Measurements from ENCODE around the gene DIPK1C. TPM values are rescaled to one million over a fixed set of nuclear protein-coding genes. Genes with fewer than 3 reads are reported as not detected.

Gene DIPK1C
- polyA plus RNA-seq, 2 donors: 0.02 TPM; not detected in 1

GRCh38 chr18:74473976-74474640 lies 17.0 kb upstream of the DIPK1C start:
- H3K9me3 ChIP-seq (ENCODE audit: control insufficient read depth in 2 of 2, insufficient read depth in 1 of 2, low read depth in 1 of 2, low read length in 1 of 2): no peaks in the 10 kb centered on the region
- H3K4me3 ChIP-seq (ENCODE audit: low read depth in 1 of 2, low read length in 2 of 2): no peak overlapping the region
- no peaks in the 10 kb centered on the region for H3K27me3 ChIP-seq (ENCODE audit: control insufficient read depth in 1 of 2, insufficient read depth in 2 of 2, low read length in 2 of 2)
- H3K36me3 ChIP-seq (ENCODE audit: control insufficient read depth in 2 of 2, insufficient read depth in 2 of 2, low read length in 1 of 2): no peaks in the 10 kb centered on the region
- H3K4me1 ChIP-seq (ENCODE audit: control insufficient read depth in 2 of 2, insufficient read depth in 2 of 2, low read length in 1 of 2): no peaks in the 10 kb centered on the region
- no peak overlapping the region for H3K27ac ChIP-seq (ENCODE audit: low read depth in 2 of 2, low read length in 1 of 2)
- WGBS, 2 donors: 80 to 81% methylated on average over 3 of the region's 3 CpGs

- H3K27me3 ChIP-seq (ENCODE audit: control insufficient read depth in 1 of 2, insufficient read depth in 2 of 2, low read length in 2 of 2): no peaks in the 10 kb centered on the region
- no peak overlapping the region for H3K4me3 ChIP-seq (ENCODE audit: low read depth in 1 of 2, low read length in 2 of 2)
- H3K4me1 ChIP-seq (ENCODE audit: control insufficient read depth in 2 of 2, insufficient read depth in 2 of 2, low read length in 1 of 2): no peaks in the 10 kb centered on the region
- WGBS, 2 donors: 55% methylated on average over 2 of the region's 2 CpGs
- H3K9me3 ChIP-seq (ENCODE audit: control insufficient read depth in 2 of 2, insufficient read depth in 1 of 2, low read depth in 1 of 2, low read length in 1 of 2): no peaks in the 10 kb centered on the region
- no peak overlapping the region for H3K27ac ChIP-seq (ENCODE audit: low read depth in 2 of 2, low read length in 1 of 2)
- H3K36me3 ChIP-seq (ENCODE audit: control insufficient read depth in 2 of 2, insufficient read depth in 2 of 2, low read length in 1 of 2): no peaks in the 10 kb centered on the region
Measured at GRCh38 chr18:74472312-74472711, 15.2 kb upstream of the DIPK1C start.

DNA sequence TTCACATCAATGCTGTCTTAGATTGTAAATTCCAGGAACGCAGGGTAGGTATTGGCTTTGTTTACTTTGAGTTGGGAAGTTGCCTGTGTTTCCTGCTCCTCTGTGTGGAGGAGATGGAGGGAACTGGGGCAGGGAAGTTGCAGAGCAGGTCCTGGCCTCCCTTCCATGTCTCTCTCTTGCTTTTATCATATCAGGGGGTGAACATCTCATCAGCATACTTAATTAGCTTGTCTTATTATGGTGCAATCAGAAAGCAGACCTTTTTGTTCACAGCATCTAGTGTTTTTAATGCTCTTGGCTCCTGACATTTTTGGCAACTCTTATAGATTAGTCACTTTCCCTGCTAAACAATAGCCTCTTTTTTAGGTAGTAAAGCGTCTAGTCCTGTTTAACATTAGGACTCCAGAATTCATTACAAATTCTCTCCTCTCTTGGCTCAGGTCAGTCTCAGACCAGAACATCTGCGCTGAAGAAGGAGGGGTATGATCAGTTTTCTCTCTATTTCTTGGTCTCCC lies 11.5 kb upstream of the DIPK1C start:
- 30 to 46% methylated on average over 3 of the region's 3 CpGs for WGBS, 2 donors
- no peaks in the 10 kb centered on the region for H3K4me1 ChIP-seq (ENCODE audit: control insufficient read depth in 2 of 2, insufficient read depth in 2 of 2, low read length in 1 of 2)

GRCh38 chr18:74465775-74466174 lies 8.7 kb upstream of the DIPK1C start:
- Histone ChIP-seq H3K4me1 (ENCODE audit: control insufficient read depth in 2 of 2, insufficient read depth in 2 of 2, low read length in 1 of 2) (no peaks in the 10 kb centered on the region), H3K9me3 (ENCODE audit: control insufficient read depth in 2 of 2, insufficient read depth in 1 of 2, low read depth in 1 of 2, low read length in 1 of 2) (no peaks in the 10 kb centered on the region), H3K36me3 (ENCODE audit: control insufficient read depth in 2 of 2, insufficient read depth in 2 of 2, low read length in 1 of 2) (no peaks in the 10 kb centered on the region), H3K27ac (ENCODE audit: low read depth in 2 of 2, low read length in 1 of 2) (no peak overlapping the region), H3K4me3 (ENCODE audit: low read depth in 1 of 2, low read length in 2 of 2) (no peak overlapping the region), H3K27me3 (ENCODE audit: control insufficient read depth in 1 of 2, insufficient read depth in 2 of 2, low read length in 2 of 2) (no peaks in the 10 kb centered on the region)
- WGBS, 2 donors: 51 to 70% methylated on average over 4 of the region's 4 CpGs

More for the DNA sequence above, 11.5 kb upstream of the DIPK1C start:
- Histone ChIP-seq H3K27ac (ENCODE audit: low read depth in 2 of 2, low read length in 1 of 2) (no peak overlapping the region), H3K36me3 (ENCODE audit: control insufficient read depth in 2 of 2, insufficient read depth in 2 of 2, low read length in 1 of 2) (no peaks in the 10 kb centered on the region), H3K27me3 (ENCODE audit: control insufficient read depth in 1 of 2, insufficient read depth in 2 of 2, low read length in 2 of 2) (no peaks in the 10 kb centered on the region), H3K4me3 (ENCODE audit: low read depth in 1 of 2, low read length in 2 of 2) (no peak overlapping the region), H3K9me3 (ENCODE audit: control insufficient read depth in 2 of 2, insufficient read depth in 1 of 2, low read depth in 1 of 2, low read length in 1 of 2) (no peaks in the 10 kb centered on the region)

- Histone ChIP-seq H3K27me3 (ENCODE audit: control insufficient read depth in 1 of 2, insufficient read depth in 2 of 2, low read length in 2 of 2) (no peaks in the 10 kb centered on the region), H3K27ac (ENCODE audit: low read depth in 2 of 2, low read length in 1 of 2) (no peak overlapping the region), H3K9me3 (ENCODE audit: control insufficient read depth in 2 of 2, insufficient read depth in 1 of 2, low read depth in 1 of 2, low read length in 1 of 2) (no peaks in the 10 kb centered on the region), H3K4me3 (ENCODE audit: low read depth in 1 of 2, low read length in 2 of 2) (no peak overlapping the region), H3K36me3 (ENCODE audit: control insufficient read depth in 2 of 2, insufficient read depth in 2 of 2, low read length in 1 of 2) (no peaks in the 10 kb centered on the region), H3K4me1 (ENCODE audit: control insufficient read depth in 2 of 2, insufficient read depth in 2 of 2, low read length in 1 of 2) (no peaks in the 10 kb centered on the region)
- 93 to 94% methylated on average over 1 of the region's 1 CpG for WGBS, 2 donors
Measured at GRCh38 chr18:74463983-74464382, 6.9 kb upstream of the DIPK1C start.

- no peaks in the 10 kb centered on the region for H3K36me3 ChIP-seq (ENCODE audit: control insufficient read depth in 2 of 2, insufficient read depth in 2 of 2, low read length in 1 of 2)
- H3K4me1 ChIP-seq (ENCODE audit: control insufficient read depth in 2 of 2, insufficient read depth in 2 of 2, low read length in 1 of 2): no peaks in the 10 kb centered on the region
- no peak overlapping the region for H3K4me3 ChIP-seq (ENCODE audit: low read depth in 1 of 2, low read length in 2 of 2)
- 68 to 71% methylated on average over 8 of the region's 8 CpGs for WGBS, 2 donors
- H3K27ac ChIP-seq (ENCODE audit: low read depth in 2 of 2, low read length in 1 of 2): no peak overlapping the region
- H3K27me3 ChIP-seq (ENCODE audit: control insufficient read depth in 1 of 2, insufficient read depth in 2 of 2, low read length in 2 of 2): no peaks in the 10 kb centered on the region
- H3K9me3 ChIP-seq (ENCODE audit: control insufficient read depth in 2 of 2, insufficient read depth in 1 of 2, low read depth in 1 of 2, low read length in 1 of 2): no peaks in the 10 kb centered on the region
Measured at GRCh38 chr18:74463254-74463653, 6.1 kb upstream of the DIPK1C start.

- Histone ChIP-seq H3K4me3 (ENCODE audit: low read depth in 1 of 2, low read length in 2 of 2) (no peak overlapping the region), H3K27me3 (ENCODE audit: control insufficient read depth in 1 of 2, insufficient read depth in 2 of 2, low read length in 2 of 2) (peaks cover 0 to 13% of the 10 kb centered on the region in 2 donors), H3K4me1 (ENCODE audit: control insufficient read depth in 2 of 2, insufficient read depth in 2 of 2, low read length in 1 of 2) (peaks cover 4 to 8% of the 10 kb centered on the region in 2 donors), H3K27ac (ENCODE audit: low read depth in 2 of 2, low read length in 1 of 2) (no peak overlapping the region), H3K9me3 (ENCODE audit: control insufficient read depth in 2 of 2, insufficient read depth in 1 of 2, low read depth in 1 of 2, low read length in 1 of 2) (no peaks in the 10 kb centered on the region), H3K36me3 (ENCODE audit: control insufficient read depth in 2 of 2, insufficient read depth in 2 of 2, low read length in 1 of 2) (no peaks in the 10 kb centered on the region)
- WGBS, 2 donors: 91 to 93% methylated on average over 7 of the region's 7 CpGs
Measured at GRCh38 chr18:74460825-74461224, 3.7 kb upstream of the DIPK1C start.

- H3K9me3 ChIP-seq (ENCODE audit: control insufficient read depth in 2 of 2, insufficient read depth in 1 of 2, low read depth in 1 of 2, low read length in 1 of 2): no peaks in the 10 kb centered on the region
- H3K27me3 ChIP-seq (ENCODE audit: control insufficient read depth in 1 of 2, insufficient read depth in 2 of 2, low read length in 2 of 2): peaks cover 0 to 13% of the 10 kb centered on the region in 2 donors
- 73 to 74% methylated on average over 7 of the region's 7 CpGs for WGBS, 2 donors
- H3K4me1 ChIP-seq (ENCODE audit: control insufficient read depth in 2 of 2, insufficient read depth in 2 of 2, low read length in 1 of 2): peaks cover 4 to 8% of the 10 kb centered on the region in 2 donors
- no peaks in the 10 kb centered on the region for H3K36me3 ChIP-seq (ENCODE audit: control insufficient read depth in 2 of 2, insufficient read depth in 2 of 2, low read length in 1 of 2)
- no peak overlapping the region for H3K27ac ChIP-seq (ENCODE audit: low read depth in 2 of 2, low read length in 1 of 2)
- H3K4me3 ChIP-seq (ENCODE audit: low read depth in 1 of 2, low read length in 2 of 2): no peak overlapping the region
Measured at GRCh38 chr18:74459889-74460288, 2.8 kb upstream of the DIPK1C start.

- WGBS, 2 donors: 18 to 24% methylated on average over 34 of the region's 34 CpGs
- H3K4me1 ChIP-seq (ENCODE audit: control insufficient read depth in 2 of 2, insufficient read depth in 2 of 2, low read length in 1 of 2): peaks cover 4 to 8% of the 10 kb centered on the region in 2 donors
- H3K27me3 ChIP-seq (ENCODE audit: control insufficient read depth in 1 of 2, insufficient read depth in 2 of 2, low read length in 2 of 2): peaks cover 0 to 17% of the 10 kb centered on the region in 2 donors
- no peak overlapping the region for H3K27ac ChIP-seq (ENCODE audit: low read depth in 2 of 2, low read length in 1 of 2)
- H3K4me3 ChIP-seq (ENCODE audit: low read depth in 1 of 2, low read length in 2 of 2): no peak overlapping the region
- H3K9me3 ChIP-seq (ENCODE audit: control insufficient read depth in 2 of 2, insufficient read depth in 1 of 2, low read depth in 1 of 2, low read length in 1 of 2): no peaks in the 10 kb centered on the region
- H3K36me3 ChIP-seq (ENCODE audit: control insufficient read depth in 2 of 2, insufficient read depth in 2 of 2, low read length in 1 of 2): no peaks in the 10 kb centered on the region
Measured at GRCh38 chr18:74457725-74458421, 765 bp upstream of the DIPK1C start.

All from esophagus (tissue), 2 donors.